Upper lobe of right lung (tissue), 1 donor: ENCODE data around the gene SPACDR. TPM values are rescaled to one million over a fixed set of nuclear protein-coding genes. Genes with fewer than 3 reads are reported as not detected.
A peak's percentile ranks its signal among the peaks of the same experiment; 100 is the strongest.

Experiments
- ATAC-seq: fragments of 200-7000 bp; cut with Tn5 transposase; one replicate; pipeline ENCODE4 v1.9.1; 2020; ENCODE audit warnings: mild to moderate bottlenecking, moderate library complexity
- DNase-seq: peaks from one replicate; pipeline ENCODE4 v3.0.0-alpha.2; 2020
- H3K27ac ChIP-seq: fragments of 200-600 bp; one replicate; pipeline ENCODE4 v1.8.0; 2022
- H3K27me3 ChIP-seq: fragments of 200-600 bp; one replicate; pipeline ENCODE4 v1.8.0; 2022; ENCODE audit warnings: mild to moderate bottlenecking
- H3K36me3 ChIP-seq: fragments of 200-600 bp; one replicate; pipeline ENCODE4 v1.8.0; 2022
- H3K4me1 ChIP-seq: fragments of 200-600 bp; one replicate; pipeline ENCODE4 v1.8.0; 2022
- H3K4me3 ChIP-seq: fragments of 200-600 bp; one replicate; pipeline ENCODE4 v1.8.0; 2022; ENCODE audit warnings: mild to moderate bottlenecking
- H3K9me3 ChIP-seq: fragments of 200-600 bp; one replicate; pipeline ENCODE4 v1.8.0; 2022
- CTCF ChIP-seq: fragments of 200-600 bp; IDR thresholded peaks from one replicate; pipeline ENCODE4 v1.8.0; 2022; ENCODE audit warnings: antibody characterized with exemption
- intact Hi-C: fragments of 100-400 bp; cut with DNase I; formaldehyde crosslinking; loops from one replicate; pipeline ENCODE4 v1.11.0; 2022
- total RNA-seq: library from RNA; stranded (reverse); fragmentation: NEBNext Ultra II Directional; extraction: Animal tissue kit (Norgen Biotek cat#: 25700); gene quantifications from one replicate; pipeline ENCODE4 v1.2.1, GENCODE V29; 2021
- donor health status: DM: no; HTN: yes; CAD: no; lungs with severe emphysema.

SPACDR gene
- total RNA-seq, 1 donor from 2014 or later, result 1.8 TPM

DNA sequence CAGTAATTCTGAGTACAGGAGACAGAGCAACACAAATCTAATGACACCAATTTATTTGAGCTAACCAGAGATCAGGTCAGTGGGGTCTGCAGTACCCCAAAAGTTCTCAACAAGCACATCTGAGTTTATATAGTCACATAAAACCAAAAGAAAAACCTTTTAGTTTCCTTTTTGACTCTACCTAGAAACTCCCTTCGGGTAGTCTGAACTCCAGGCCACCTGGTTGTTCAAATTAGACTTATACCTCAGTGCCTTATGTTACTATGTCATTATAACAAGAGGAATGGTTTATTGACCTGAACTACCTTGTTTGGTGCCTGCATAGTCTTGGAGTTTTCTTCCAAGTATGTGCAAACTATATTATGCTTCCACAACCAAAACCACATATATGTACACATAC lies 50.2 kb downstream of the SPACDR start:
- Histone ChIP-seq H3K27ac (no peak overlapping the region), H3K9me3 (no peaks in the 10 kb centered on the region), H3K36me3 (no peaks in the 10 kb centered on the region), H3K27me3 (no peaks in the 10 kb centered on the region), H3K4me1 (no peaks in the 10 kb centered on the region), H3K4me3 (no peak overlapping the region)
- no peak for ATAC-seq
- intact Hi-C loops, result no loop called here
- no peak for DNase-seq
- no peak for TF ChIP-seq CTCF

DNA sequence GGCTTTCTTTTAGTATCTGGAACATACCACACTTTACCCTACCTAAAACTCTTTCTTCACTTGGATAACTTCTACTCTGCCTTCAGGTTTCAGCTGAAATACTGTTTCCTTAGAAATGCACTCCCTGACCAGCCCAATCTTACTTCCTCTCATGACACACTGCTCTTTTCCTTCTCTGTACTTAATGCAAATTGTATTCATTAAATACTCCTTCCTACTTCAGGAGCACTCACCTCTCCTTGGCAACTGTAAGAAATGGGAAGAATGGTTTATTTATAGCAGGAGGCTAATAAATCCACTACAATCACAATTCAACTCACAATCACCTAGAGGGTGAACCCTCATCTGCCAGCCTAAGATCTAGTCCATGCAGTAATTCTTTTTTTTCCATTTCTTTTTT lies 50.7 kb downstream of the SPACDR start:
- H3K27ac ChIP-seq, result no peak overlapping the region
- no peak overlapping the region for H3K4me3 ChIP-seq
- ATAC-seq, result peak; percentile 19
- H3K27me3 ChIP-seq, result no peaks in the 10 kb centered on the region
- no peak for DNase-seq
- intact Hi-C loops, result no loop called here
- TF ChIP-seq CTCF, result no peak
- no peaks in the 10 kb centered on the region for H3K36me3 ChIP-seq
- H3K9me3 ChIP-seq, result no peaks in the 10 kb centered on the region
- H3K4me1 ChIP-seq, result no peaks in the 10 kb centered on the region

DNA sequence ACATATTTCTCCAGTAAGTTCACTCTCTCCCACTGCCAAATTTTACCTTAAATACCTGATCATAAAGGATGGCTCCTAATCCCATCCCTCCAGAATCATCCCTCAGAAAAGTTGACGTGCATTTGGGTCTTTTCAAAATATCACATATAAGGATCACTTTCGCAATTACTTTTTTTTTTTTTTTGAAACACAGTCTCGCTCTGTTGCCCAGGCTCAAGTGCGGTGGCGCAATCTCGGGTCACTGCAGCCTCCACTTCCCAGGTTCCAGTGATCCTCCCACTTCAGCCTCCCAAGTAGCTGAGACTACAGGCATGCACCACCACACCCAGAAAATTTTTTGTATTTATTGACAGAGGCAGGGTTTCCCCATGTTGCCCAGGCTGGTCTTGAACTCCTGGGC lies 53.0 kb downstream of the SPACDR start:
- Histone ChIP-seq H3K36me3 (no peaks in the 10 kb centered on the region), H3K27me3 (no peaks in the 10 kb centered on the region), H3K27ac (no peak overlapping the region), H3K4me1 (no peaks in the 10 kb centered on the region), H3K9me3 (no peaks in the 10 kb centered on the region), H3K4me3 (no peak overlapping the region)
- DNase-seq (no peak), ATAC-seq (no peak)
- intact Hi-C loops, result no loop called here
- no peak for TF ChIP-seq CTCF

- TF ChIP-seq CTCF, result peak; percentile 55
- Histone ChIP-seq H3K27ac (no peak overlapping the region), H3K4me1 (no peaks in the 10 kb centered on the region), H3K9me3 (no peaks in the 10 kb centered on the region), H3K27me3 (no peaks in the 10 kb centered on the region), H3K36me3 (no peaks in the 10 kb centered on the region), H3K4me3 (no peak overlapping the region)
- ATAC-seq, result peak; percentile 84
- intact Hi-C loops, result no loop called here
- no peak for DNase-seq
Observed at GRCh38 chr7:100407285-100408180, 56.5 kb downstream of the SPACDR start.

- intact Hi-C loops, result no loop called here
Observed at GRCh38 chr7:100406767-100407166, 57.3 kb downstream of the SPACDR start.

More at GRCh38 chr7:100406767-100407166, 57.3 kb downstream of the SPACDR start:
- ATAC-seq, result no peak
- H3K27ac ChIP-seq, result no peak overlapping the region
- H3K4me3 ChIP-seq, result no peak overlapping the region
- H3K4me1 ChIP-seq, result no peaks in the 10 kb centered on the region
- DNase-seq, result no peak
- TF ChIP-seq CTCF, result no peak
- no peaks in the 10 kb centered on the region for H3K27me3 ChIP-seq
- H3K36me3 ChIP-seq, result no peaks in the 10 kb centered on the region
- H3K9me3 ChIP-seq, result no peaks in the 10 kb centered on the region

Other genes starting within 250 kb of the SPACDR start
- gene PVRIG, start 244.3 kb downstream of the SPACDR start, total RNA-seq, result 1.4 TPM
- not detected for gene SPDYE3, start 156.6 kb downstream of the SPACDR start, total RNA-seq
- gene PILRB, start 106.1 kb downstream of the SPACDR start, total RNA-seq, result 38.1 TPM
- gene PILRA, start 90.8 kb downstream of the SPACDR start, total RNA-seq, result 36.9 TPM
- 4.8 TPM for gene ZCWPW1, start 35.6 kb downstream of the SPACDR start, total RNA-seq
- 36.3 TPM for gene MEPCE, start 34.4 kb downstream of the SPACDR start, total RNA-seq
- 24.7 TPM for gene PPP1R35, start 27.8 kb downstream of the SPACDR start, total RNA-seq
- 51.8 TPM for gene TSC22D4, start 15.0 kb upstream of the SPACDR start, total RNA-seq
- 0.55 TPM for gene NYAP1, start 19.7 kb upstream of the SPACDR start, total RNA-seq
- 36.0 TPM for gene AGFG2, start 74.9 kb upstream of the SPACDR start, total RNA-seq
- 6.4 TPM for gene SAP25, start 109.6 kb upstream of the SPACDR start, total RNA-seq
- gene LRCH4, start 121.9 kb upstream of the SPACDR start, total RNA-seq, result 88.0 TPM
- 1.4 TPM for gene FBXO24, start 122.1 kb upstream of the SPACDR start, total RNA-seq
- gene PCOLCE, start 138.1 kb upstream of the SPACDR start, total RNA-seq, result 57.2 TPM
- gene MOSPD3, start 148.3 kb upstream of the SPACDR start, total RNA-seq, result 14.7 TPM
- 0.41 TPM for gene TFR2, start 177.3 kb upstream of the SPACDR start, total RNA-seq
- not detected for gene ACTL6B, start 192.2 kb upstream of the SPACDR start, total RNA-seq
- 208 TPM for gene GNB2, start 209.5 kb upstream of the SPACDR start, total RNA-seq
- 44.5 TPM for gene GIGYF1, start 230.0 kb upstream of the SPACDR start, total RNA-seq
- gene POP7, start 241.9 kb upstream of the SPACDR start, total RNA-seq, result 20.2 TPM